WTC11 (cell line): Measurements from ENCODE around the gene SPATA25.

Experiments used
- ATF1 ChIP-seq: sonication (generic); formaldehyde crosslinking; IDR thresholded peaks from 2 replicates; pipeline ENCODE4 v1.8.1; 2023; ENCODE audit warnings: mild to moderate bottlenecking, moderate library complexity, missing genetic modification reagents
- TF ChIP-seq, protein P1 (sequence below): fragments of 200-600 bp; IDR thresholded peaks from 2 replicates; pipeline ENCODE4 v1.8.0; 2022; ENCODE audit warnings: antibody characterized with exemption

DNA sequence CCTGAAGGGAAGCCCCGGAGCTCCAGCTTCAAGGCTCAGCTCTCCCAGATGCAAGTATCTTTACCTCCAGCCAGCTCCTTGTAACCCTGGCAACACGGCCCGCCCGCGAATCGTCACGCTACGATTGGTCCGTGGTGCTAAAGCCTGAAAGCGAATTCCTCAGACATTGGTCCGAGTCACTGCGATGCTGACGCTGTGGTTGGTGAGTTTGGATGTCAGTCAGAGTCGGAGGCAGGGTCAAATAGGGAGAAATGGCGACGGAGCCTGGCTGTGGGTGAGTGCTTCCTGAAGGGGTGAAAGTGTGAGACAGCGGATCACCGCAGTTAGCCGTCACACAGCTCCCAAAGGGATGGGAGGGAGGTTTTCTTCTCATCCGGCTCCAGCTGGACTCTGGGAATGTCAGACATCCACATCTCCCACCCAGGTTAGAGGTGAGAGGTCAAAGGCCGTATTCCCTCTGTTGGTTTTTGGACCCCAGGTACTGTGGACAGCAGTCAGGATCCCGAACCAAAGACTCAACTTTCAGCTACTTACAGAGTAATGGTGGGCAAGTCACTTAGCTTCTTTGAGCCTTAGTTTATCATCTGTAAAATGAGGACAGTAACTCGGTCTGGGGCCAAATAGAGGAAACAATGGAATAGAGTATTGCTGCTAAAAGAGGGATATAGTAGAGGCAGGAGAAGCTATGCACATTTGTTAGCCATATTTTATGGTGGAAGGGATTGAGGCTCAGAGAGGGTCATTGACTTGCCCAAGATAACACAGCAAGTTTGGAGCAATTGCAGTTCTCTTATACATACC is 6.2 kb downstream of the SPATA25 start, which contains the start of gene ZSWIM1:
- TF ChIP-seq, protein P1, sequence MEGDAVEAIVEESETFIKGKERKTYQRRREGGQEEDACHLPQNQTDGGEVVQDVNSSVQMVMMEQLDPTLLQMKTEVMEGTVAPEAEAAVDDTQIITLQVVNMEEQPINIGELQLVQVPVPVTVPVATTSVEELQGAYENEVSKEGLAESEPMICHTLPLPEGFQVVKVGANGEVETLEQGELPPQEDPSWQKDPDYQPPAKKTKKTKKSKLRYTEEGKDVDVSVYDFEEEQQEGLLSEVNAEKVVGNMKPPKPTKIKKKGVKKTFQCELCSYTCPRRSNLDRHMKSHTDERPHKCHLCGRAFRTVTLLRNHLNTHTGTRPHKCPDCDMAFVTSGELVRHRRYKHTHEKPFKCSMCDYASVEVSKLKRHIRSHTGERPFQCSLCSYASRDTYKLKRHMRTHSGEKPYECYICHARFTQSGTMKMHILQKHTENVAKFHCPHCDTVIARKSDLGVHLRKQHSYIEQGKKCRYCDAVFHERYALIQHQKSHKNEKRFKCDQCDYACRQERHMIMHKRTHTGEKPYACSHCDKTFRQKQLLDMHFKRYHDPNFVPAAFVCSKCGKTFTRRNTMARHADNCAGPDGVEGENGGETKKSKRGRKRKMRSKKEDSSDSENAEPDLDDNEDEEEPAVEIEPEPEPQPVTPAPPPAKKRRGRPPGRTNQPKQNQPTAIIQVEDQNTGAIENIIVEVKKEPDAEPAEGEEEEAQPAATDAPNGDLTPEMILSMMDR, result no peak
- TF ChIP-seq ATF1, result no peak
